Tibial nerve (tissue), 4 donors: Measurements from ENCODE around the gene WDR73. TPM values are rescaled to one million over a fixed set of nuclear protein-coding genes. Genes with fewer than 3 reads are reported as not detected.
A peak's percentile ranks its signal among the peaks of the same experiment; 100 is the strongest.

Experiments used
- DNase-seq, 2 donors: peaks; one replicate each; pipeline ENCODE4 v3.0.0-alpha.2; 2019; ENCODE audit warnings: low spot score in 2 of 2
- H3K27ac ChIP-seq, 4 donors: fragments of 200-600 bp; sonication (generic) in 3 of 4; one replicate each; pipeline ENCODE4 v1.5.1; 2017 to 2019; ENCODE audit warnings: mild to moderate bottlenecking in 1 of 4
- H3K27me3 ChIP-seq, 2 donors: fragments of 200-600 bp; sonication (generic) in 1 of 2; one replicate each; pipeline versions ENCODE4 v1.5.1 to v1.6.0; 2017 to 2019
- H3K36me3 ChIP-seq, 3 donors: fragments of 200-600 bp; sonication (generic); one replicate each; pipeline ENCODE4 v1.5.1; 2018 to 2019
- H3K4me1 ChIP-seq, 4 donors: fragments of 200-600 bp; sonication (generic) in 3 of 4; one replicate each; pipeline ENCODE4 v1.5.1; 2017 to 2019
- H3K4me3 ChIP-seq, 4 donors: fragments of 200-600 bp; sonication (generic) in 3 of 4; one replicate each; pipeline ENCODE4 v1.5.1; 2017 to 2019; ENCODE audit warnings: mild to moderate bottlenecking in 1 of 4, moderate library complexity in 1 of 4
- H3K9me3 ChIP-seq, 4 donors: fragments of 200-600 bp; sonication (generic) in 3 of 4; one replicate each; pipeline ENCODE4 v1.5.1; 2017 to 2019
- EP300 ChIP-seq, 2 donors: sonication (generic); formaldehyde crosslinking; IDR thresholded peaks; one replicate each; pipeline ENCODE4 v1.6.1; 2017; ENCODE audit warnings: antibody characterized with exemption in 2 of 2, mild to moderate bottlenecking in 1 of 2
- POLR2A ChIP-seq, 2 donors: fragments of 450-650 bp; IDR thresholded peaks; one replicate each; pipeline ENCODE4 v1.6.1; 2017; ENCODE audit warnings: antibody characterized with exemption in 2 of 2, mild to moderate bottlenecking in 2 of 2, moderate library complexity in 2 of 2
- WGBS, 2 donors: methylation state at CpG; one replicate each; pipeline ENCODE4 v1.1.5; 2018; 5-methylcytosine and 5-hydroxymethylcytosine counted together
- total RNA-seq, 4 donors: library from RNA; depleted of rRNA; stranded (reverse); fragments of >200 nt; gene quantifications; one replicate each; pipeline ENCODE4 v1.1.0, GENCODE V29; 2016
- TF ChIP-seq, protein P1 (sequence below), 5 experiments: fragments of 200-600 bp in 3 of 5; fragments of 450-650 bp in 2 of 5; sonication (generic) in 3 of 5; IDR thresholded peaks; one replicate each; pipeline ENCODE4 v1.5.1; 2016 to 2019; ENCODE audit warnings: antibody characterized with exemption in 5 of 5, mild to moderate bottlenecking in 3 of 5, moderate library complexity in 2 of 5

The WDR73 gene
- total RNA-seq, 4 donors from 2014 or later, result 19.7 to 40.2 (median 32.3) TPM

DNA sequence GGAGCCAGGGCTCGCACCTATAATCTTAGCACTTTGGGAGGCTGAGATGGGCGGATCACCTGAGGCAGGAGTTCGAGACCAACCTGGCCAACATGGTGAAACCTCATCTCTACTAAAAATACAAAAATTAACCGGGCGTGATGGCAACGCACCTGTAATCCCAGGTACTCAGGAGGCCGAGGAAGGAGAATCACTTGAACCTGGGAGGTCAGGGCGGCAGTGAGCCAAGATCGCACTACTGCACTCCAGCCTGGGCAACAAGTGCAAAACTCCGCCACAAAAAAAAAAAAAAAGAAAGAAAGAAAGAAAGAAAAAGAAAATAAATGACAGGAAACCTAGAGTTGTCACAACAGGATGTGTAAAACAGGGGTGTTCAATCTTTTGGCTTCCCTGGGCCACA is 6.9 kb upstream of the WDR73 start:
- WGBS, 2 donors, result 94 to 95% methylated on average over 10 of the region's 10 CpGs

DNA sequence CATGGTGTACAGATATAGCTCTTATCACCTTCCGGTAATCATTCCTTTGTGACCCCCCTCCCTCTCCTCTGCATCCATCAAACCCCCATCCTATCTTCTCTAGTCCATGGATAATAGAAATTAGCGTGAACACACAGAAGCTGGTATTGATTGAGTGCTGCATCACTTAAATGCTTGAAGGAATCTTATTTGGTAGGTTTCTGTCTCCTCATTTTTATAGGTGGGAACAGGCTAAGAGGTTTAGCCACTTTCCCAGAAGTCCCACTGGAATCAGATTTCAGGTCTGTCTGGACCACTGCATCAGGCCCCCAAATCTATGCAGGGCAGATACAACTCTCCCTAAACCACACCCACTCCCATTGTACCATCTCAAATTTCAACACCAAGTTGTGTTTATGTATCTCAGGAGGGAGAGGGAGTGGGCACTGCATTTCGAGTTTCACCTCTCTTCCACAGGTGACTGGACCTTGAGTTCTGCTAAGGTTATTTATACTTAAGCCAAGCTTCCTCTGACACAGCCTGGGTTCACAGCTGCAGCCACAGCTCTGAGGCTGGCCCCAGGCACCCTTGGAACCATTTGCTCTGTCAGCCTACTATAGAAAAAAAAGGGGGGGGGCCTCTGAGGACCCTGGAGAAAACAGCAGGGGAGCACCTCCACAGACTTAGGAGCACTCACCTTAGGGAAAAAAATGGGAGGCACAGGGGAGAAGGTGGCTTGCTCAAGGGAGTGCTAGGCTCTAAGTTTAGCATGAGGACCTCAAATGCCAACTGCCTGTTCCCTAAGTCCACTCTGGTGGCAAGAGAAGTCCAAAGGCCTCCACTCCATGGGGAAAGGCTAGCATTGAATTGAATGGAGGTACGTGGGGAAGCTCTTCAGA is 6.1 kb upstream of the WDR73 start:
- Histone ChIP-seq H3K4me3 (no peak overlapping the region), H3K4me1 (peaks cover 0 to 30% (median 7%) of the 10 kb centered on the region in 4 donors), H3K27ac (no peak overlapping the region), H3K9me3 (no peaks in the 10 kb centered on the region), H3K36me3 (peaks cover 0 to 8% (median 0%) of the 10 kb centered on the region in 3 donors), H3K27me3 (no peaks in the 10 kb centered on the region)
- 76 to 78% methylated on average over 4 of the region's 4 CpGs for WGBS, 2 donors
- no peak for DNase-seq
- no peak for TF ChIP-seq POLR2A (IDR thresholded peaks at IDR 0.05)
- no peak for TF ChIP-seq EP300 (IDR thresholded peaks at IDR 0.05)
- TF ChIP-seq, protein P1, sequence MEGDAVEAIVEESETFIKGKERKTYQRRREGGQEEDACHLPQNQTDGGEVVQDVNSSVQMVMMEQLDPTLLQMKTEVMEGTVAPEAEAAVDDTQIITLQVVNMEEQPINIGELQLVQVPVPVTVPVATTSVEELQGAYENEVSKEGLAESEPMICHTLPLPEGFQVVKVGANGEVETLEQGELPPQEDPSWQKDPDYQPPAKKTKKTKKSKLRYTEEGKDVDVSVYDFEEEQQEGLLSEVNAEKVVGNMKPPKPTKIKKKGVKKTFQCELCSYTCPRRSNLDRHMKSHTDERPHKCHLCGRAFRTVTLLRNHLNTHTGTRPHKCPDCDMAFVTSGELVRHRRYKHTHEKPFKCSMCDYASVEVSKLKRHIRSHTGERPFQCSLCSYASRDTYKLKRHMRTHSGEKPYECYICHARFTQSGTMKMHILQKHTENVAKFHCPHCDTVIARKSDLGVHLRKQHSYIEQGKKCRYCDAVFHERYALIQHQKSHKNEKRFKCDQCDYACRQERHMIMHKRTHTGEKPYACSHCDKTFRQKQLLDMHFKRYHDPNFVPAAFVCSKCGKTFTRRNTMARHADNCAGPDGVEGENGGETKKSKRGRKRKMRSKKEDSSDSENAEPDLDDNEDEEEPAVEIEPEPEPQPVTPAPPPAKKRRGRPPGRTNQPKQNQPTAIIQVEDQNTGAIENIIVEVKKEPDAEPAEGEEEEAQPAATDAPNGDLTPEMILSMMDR (IDR thresholded peaks at IDR 0.05), result no peak

More for the DNA sequence above, 6.9 kb upstream of the WDR73 start:
- no peaks in the 10 kb centered on the region for H3K9me3 ChIP-seq
- peaks cover 0 to 17% (median 0%) of the 10 kb centered on the region in 3 donors for H3K36me3 ChIP-seq
- TF ChIP-seq EP300 (IDR thresholded peaks at IDR 0.05) (no peak), POLR2A (IDR thresholded peaks at IDR 0.05) (no peak)
- TF ChIP-seq, protein P1 (IDR thresholded peaks at IDR 0.05), result no peak
- H3K27me3 ChIP-seq, result no peaks in the 10 kb centered on the region
- H3K27ac ChIP-seq, result no peak overlapping the region
- H3K4me3 ChIP-seq, result no peak overlapping the region
- DNase-seq, result no peak
- peaks cover 0 to 21% (median 5%) of the 10 kb centered on the region in 4 donors for H3K4me1 ChIP-seq

DNA sequence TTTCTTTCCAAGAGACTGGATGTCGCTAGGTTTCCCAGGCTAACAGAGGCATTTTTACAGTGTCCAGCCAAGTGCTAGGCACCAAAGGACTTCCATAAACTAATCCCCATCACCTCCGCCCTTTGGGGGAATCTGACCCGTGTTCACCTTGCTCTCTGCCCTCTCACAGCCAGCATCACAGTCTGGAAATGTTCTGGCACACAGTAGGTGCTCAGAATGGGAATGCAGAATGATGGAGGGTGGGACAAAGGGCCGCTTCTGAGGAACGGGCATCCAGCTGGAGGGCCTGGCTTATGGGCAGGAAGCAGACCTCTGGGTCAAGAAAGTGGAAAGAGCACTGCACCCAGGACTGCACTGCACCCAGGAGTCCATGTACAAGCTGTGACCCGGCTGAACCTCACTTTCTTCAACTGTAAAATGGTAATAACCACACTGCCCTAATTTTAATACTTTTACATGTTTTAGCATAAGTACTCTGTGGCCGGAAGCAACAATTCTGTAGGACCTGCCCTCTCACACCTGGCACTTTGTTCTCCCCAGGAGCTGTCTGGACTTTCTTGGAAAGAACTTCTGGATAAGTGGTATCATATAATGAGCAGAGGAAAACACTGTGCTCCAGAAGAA is 4.8 kb upstream of the WDR73 start:
- H3K4me3 ChIP-seq, result peak overlapping the region; percentile 48 to 66 (median 58)
- no peaks in the 10 kb centered on the region for H3K9me3 ChIP-seq
- H3K27me3 ChIP-seq, result no peaks in the 10 kb centered on the region
- no peak for DNase-seq
- WGBS, 2 donors, result 40% methylated on average over 7 of the region's 7 CpGs
- peaks cover 0 to 34% (median 9%) of the 10 kb centered on the region in 4 donors for H3K4me1 ChIP-seq
- H3K36me3 ChIP-seq, result no peaks in the 10 kb centered on the region
- H3K27ac ChIP-seq, result peak overlapping the region; percentile 75 to 93 (median 80)
- TF ChIP-seq EP300 (IDR thresholded peaks at IDR 0.05), result no peak
- no peak for TF ChIP-seq POLR2A (IDR thresholded peaks at IDR 0.05)
- TF ChIP-seq, protein P1 (IDR thresholded peaks at IDR 0.05), result no peak

DNA sequence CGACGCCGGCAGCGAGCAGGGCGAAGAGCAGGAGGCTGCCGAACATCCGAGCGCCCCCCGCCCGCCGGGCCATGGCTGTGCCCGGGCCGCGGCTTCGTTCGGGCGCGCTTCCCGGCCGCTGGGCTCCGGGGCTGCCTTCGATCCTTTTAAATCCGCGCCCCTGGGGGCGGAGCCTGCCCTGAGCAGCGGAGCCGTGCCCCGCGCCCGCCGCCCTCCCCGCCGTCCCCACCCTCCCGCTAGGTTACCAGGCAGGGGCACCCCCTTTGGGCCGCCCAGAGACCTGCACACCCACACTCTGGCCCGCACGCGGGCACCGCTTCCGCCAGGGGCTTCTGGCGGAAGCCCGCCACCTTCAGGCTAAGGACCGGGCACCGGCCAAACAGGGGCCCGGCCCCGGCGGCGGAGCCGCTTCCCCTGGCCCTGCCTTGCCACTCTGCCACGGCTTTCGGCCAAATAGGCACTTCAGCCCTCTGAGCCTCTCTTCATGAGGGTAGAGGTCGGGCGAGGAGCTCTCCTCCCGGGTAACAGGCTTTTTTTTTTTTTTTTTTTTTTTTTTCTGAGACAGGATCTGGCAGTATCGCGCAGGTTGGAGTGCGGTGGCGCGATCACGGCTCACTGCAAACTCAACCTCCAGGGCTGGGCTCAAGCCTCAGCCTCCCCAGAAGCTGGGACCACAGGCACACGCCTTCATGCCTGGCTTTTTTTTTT is 4.2 kb upstream of the WDR73 start, which contains the start of gene NMB:
NMB (minus strand) TSS at position 120 of the 708 bp plus-strand sequence; CDS start at position 73, 47 bp downstream.
- Histone ChIP-seq H3K4me1 (peaks cover 0 to 38% (median 12%) of the 10 kb centered on the region in 4 donors), H3K9me3 (no peaks in the 10 kb centered on the region), H3K27me3 (no peaks in the 10 kb centered on the region), H3K27ac (peak within 1 kb of the TSS; percentile 75 to 93 (median 80)), H3K36me3 (no peaks in the 10 kb centered on the region), H3K4me3 (peak within 1 kb of the TSS; percentile 48 to 66 (median 58))
- DNase-seq, result peak; percentile 39 to 56
- TF ChIP-seq POLR2A (IDR thresholded peaks at IDR 0.05), result no peak
- TF ChIP-seq, protein P1 (IDR thresholded peaks at IDR 0.05), result peak; percentile 67 to 82 (median 75)
- 2% methylated on average over 22 to 51 of the region's 61 CpGs for WGBS, 2 donors
